Gastroesophageal sphincter (tissue), 4 donors: ENCODE data around the gene CAMP. TPM values are rescaled to one million over a fixed set of nuclear protein-coding genes. Genes with fewer than 3 reads are reported as not detected.
A peak's percentile ranks its signal among the peaks of the same experiment; 100 is the strongest.

Experiments
- ATAC-seq: fragments of 150-250 bp; one replicate; pipeline ENCODE4 v1.9.1; 2016; ENCODE audit warnings: mild to moderate bottlenecking, moderate library complexity
- H3K27ac ChIP-seq, 4 donors: fragments of 200-600 bp; sonication (generic) in 3 of 4; 1 replicate in 3 of 4; 2 replicates in 1 of 4; pipeline ENCODE4 v1.5.1; 2016 to 2019
- H3K27me3 ChIP-seq: fragments of 200-600 bp; sonication (generic); one replicate; pipeline ENCODE4 v1.5.1; 2019
- H3K36me3 ChIP-seq, 2 donors: fragments of 200-600 bp; sonication (generic); one replicate each; pipeline ENCODE4 v1.5.1; 2019; ENCODE audit warnings: control low read depth in 1 of 2
- H3K4me1 ChIP-seq, 3 donors: fragments of 200-600 bp; sonication (generic); 1 replicate in 2 of 3; 2 replicates in 1 of 3; pipeline ENCODE4 v1.5.1; 2016 to 2019; ENCODE audit warnings: control low read depth in 2 of 3
- H3K4me3 ChIP-seq, 2 donors: fragments of 200-600 bp; sonication (generic); one replicate each; pipeline ENCODE4 v1.5.1; 2019; ENCODE audit warnings: mild to moderate bottlenecking in 1 of 2, moderate library complexity in 1 of 2
- H3K9me3 ChIP-seq, 3 donors: fragments of 200-600 bp; sonication (generic); one replicate each; pipeline ENCODE4 v1.5.1; 2017 to 2019; ENCODE audit warnings: control low read depth in 2 of 3
- EP300 ChIP-seq: sonication (generic); formaldehyde crosslinking; IDR thresholded peaks from one replicate; pipeline ENCODE4 v1.6.1; 2017; ENCODE audit warnings: antibody characterized with exemption, mild to moderate bottlenecking
- POLR2A ChIP-seq, 2 donors: fragments of 450-650 bp; IDR thresholded peaks; one replicate each; pipeline ENCODE4 v1.6.1; 2017; ENCODE audit warnings: antibody characterized with exemption in 2 of 2, mild to moderate bottlenecking in 2 of 2, moderate library complexity in 1 of 2
- POLR2AphosphoS5 ChIP-seq: sonication (generic); formaldehyde crosslinking; IDR thresholded peaks from one replicate; pipeline ENCODE4 v1.6.1; 2017; ENCODE audit warnings: antibody characterized with exemption
- whole genome bisulfite sequencing, 2 donors: methylation state at CpG; one replicate each; pipeline ENCODE4 v1.1.5; 2018; ENCODE audit warnings: low coverage in 1 of 2; 5-methylcytosine and 5-hydroxymethylcytosine counted together
- total RNA-seq, 4 donors: library from RNA; depleted of rRNA; stranded (reverse); fragments of >200 nt; gene quantifications; one replicate each; pipeline ENCODE4 v1.1.0, GENCODE V29; 2016
- TF ChIP-seq, protein P1 (sequence below), 4 experiments: fragments of 200-600 bp in 2 of 4; fragments of 450-650 bp in 2 of 4; sonication (generic) in 1 of 4; IDR thresholded peaks; one replicate each; pipeline ENCODE4 v1.5.1; 2017 to 2019; ENCODE audit warnings: antibody characterized with exemption in 4 of 4, mild to moderate bottlenecking in 2 of 4, moderate library complexity in 2 of 4

Gene CAMP
- total RNA-seq, 4 donors from 2014 or later: not detected

DNA sequence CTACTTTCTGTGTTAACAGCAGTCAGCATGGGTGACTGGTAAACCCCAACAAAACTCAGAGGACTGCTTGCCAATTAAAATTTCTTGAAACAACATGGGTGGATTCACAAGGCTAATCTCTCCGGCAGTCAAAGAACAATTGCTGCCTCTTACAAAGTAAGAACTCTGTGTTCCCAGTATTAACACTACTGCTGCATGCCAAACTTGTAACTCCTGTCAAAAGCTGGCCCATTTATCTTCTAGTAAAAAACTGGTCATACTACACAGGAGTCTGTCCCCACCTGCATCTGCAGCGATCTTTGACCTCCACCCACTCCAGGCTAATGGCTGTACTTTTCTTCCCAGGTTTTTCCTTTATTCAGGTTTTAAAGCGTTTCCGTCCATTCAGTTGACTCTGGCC, 8.9 kb downstream of the CAMP start:
- peaks cover 0 to 20% (median 3%) of the 10 kb centered on the region in 3 donors for H3K4me1 ChIP-seq
- no peak overlapping the region for H3K4me3 ChIP-seq
- no peaks in the 10 kb centered on the region for H3K27me3 ChIP-seq
- WGBS, 2 donors: 70 to 72% methylated on average over 3 to 4 of the region's 4 CpGs
- TF ChIP-seq, protein P1, sequence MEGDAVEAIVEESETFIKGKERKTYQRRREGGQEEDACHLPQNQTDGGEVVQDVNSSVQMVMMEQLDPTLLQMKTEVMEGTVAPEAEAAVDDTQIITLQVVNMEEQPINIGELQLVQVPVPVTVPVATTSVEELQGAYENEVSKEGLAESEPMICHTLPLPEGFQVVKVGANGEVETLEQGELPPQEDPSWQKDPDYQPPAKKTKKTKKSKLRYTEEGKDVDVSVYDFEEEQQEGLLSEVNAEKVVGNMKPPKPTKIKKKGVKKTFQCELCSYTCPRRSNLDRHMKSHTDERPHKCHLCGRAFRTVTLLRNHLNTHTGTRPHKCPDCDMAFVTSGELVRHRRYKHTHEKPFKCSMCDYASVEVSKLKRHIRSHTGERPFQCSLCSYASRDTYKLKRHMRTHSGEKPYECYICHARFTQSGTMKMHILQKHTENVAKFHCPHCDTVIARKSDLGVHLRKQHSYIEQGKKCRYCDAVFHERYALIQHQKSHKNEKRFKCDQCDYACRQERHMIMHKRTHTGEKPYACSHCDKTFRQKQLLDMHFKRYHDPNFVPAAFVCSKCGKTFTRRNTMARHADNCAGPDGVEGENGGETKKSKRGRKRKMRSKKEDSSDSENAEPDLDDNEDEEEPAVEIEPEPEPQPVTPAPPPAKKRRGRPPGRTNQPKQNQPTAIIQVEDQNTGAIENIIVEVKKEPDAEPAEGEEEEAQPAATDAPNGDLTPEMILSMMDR (IDR thresholded peaks at IDR 0.05): no peak
- TF ChIP-seq POLR2AphosphoS5 (peak; percentile 22), EP300 (no peak), POLR2A (IDR thresholded peaks at IDR 0.05) (no peak)
- H3K36me3 ChIP-seq: no peaks in the 10 kb centered on the region
- no peaks in the 10 kb centered on the region for H3K9me3 ChIP-seq
- peak; percentile 48 for ATAC-seq
- H3K27ac ChIP-seq: peak overlapping the region in 3 of 4 donors; percentile 22 to 56 (median 53)

- WGBS, 2 donors: 0 to 16% methylated on average over 2 to 6 of the region's 6 CpGs
- H3K27ac ChIP-seq: peak overlapping the region in 3 of 4 donors; percentile 22 to 56 (median 53)
- H3K4me1 ChIP-seq: peaks cover 0 to 20% (median 3%) of the 10 kb centered on the region in 3 donors
- H3K4me3 ChIP-seq: no peak overlapping the region
- H3K36me3 ChIP-seq: no peaks in the 10 kb centered on the region
- H3K27me3 ChIP-seq: no peaks in the 10 kb centered on the region
- H3K9me3 ChIP-seq: no peaks in the 10 kb centered on the region
- ATAC-seq: peak; percentile 84
- TF ChIP-seq EP300: no peak
- no peak for TF ChIP-seq POLR2AphosphoS5
- TF ChIP-seq, protein P1 (IDR thresholded peaks at IDR 0.05): peak in 3 of 4 experiments; percentile 41 to 64 (median 47)
- TF ChIP-seq POLR2A (IDR thresholded peaks at IDR 0.05): no peak
Measured at GRCh38 chr3:48232734-48233133, 9.4 kb downstream of the CAMP start.

DNA sequence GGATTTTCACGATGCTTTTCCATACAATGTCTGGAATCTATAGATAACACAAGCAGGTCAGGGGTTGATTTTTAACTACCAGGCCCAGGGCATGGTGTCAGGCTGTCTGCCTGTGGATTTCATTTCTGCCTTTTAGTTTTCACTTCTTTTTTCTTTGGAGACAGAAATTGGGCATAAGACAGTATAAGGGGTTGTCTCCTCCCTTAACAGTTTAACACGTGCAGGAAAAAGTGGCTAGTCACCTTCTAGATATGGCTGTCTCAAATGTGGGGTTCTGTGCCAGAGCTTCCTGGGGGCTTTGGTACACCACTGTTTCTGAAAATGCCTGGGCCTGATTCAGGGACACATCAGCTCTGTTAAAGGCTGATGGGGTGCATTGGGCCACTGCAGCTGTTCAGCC, 10.2 kb downstream of the CAMP start:
- no peak for ATAC-seq
- Histone ChIP-seq H3K27ac (no peak overlapping the region), H3K4me1 (peaks cover 0 to 20% (median 3%) of the 10 kb centered on the region in 3 donors), H3K27me3 (no peaks in the 10 kb centered on the region), H3K4me3 (no peak overlapping the region), H3K36me3 (no peaks in the 10 kb centered on the region), H3K9me3 (no peaks in the 10 kb centered on the region)
- TF ChIP-seq POLR2AphosphoS5 (no peak), POLR2A (IDR thresholded peaks at IDR 0.05) (no peak), EP300 (no peak)
- TF ChIP-seq, protein P1 (IDR thresholded peaks at IDR 0.05): no peak
- WGBS, 2 donors: 60 to 81% methylated on average over 2 of the region's 2 CpGs

DNA sequence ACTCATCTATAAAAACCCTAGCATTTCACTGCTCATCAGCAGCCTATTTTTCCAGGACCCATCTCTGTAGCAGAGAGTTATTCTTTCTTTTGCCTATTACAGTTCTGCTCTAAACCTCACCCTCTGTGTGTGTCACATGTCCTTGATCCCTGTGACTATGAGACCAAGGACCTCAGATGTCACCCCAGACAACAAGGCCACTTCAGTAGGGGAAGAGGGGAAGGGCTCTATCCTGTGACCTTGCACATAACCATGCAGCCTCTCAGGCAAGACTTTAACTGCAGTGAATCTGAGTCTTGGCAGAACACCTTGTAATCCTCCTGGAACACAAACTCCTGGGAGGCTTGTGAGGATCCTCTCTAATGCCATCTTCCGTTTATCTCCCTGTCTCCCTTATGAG, 13.2 kb downstream of the CAMP start:
- H3K4me3 ChIP-seq: no peak overlapping the region
- TF ChIP-seq POLR2A (IDR thresholded peaks at IDR 0.05) (no peak), POLR2AphosphoS5 (no peak), EP300 (no peak)
- TF ChIP-seq, protein P1 (IDR thresholded peaks at IDR 0.05): no peak
- no peaks in the 10 kb centered on the region for H3K9me3 ChIP-seq
- no peak overlapping the region for H3K27ac ChIP-seq
- WGBS, 2 donors: 56 to 75% methylated on average over 1 of the region's 1 CpG
- H3K4me1 ChIP-seq: peaks cover 0 to 25% (median 3%) of the 10 kb centered on the region in 3 donors
- H3K36me3 ChIP-seq: no peaks in the 10 kb centered on the region
- no peak for ATAC-seq
- H3K27me3 ChIP-seq: no peaks in the 10 kb centered on the region

DNA sequence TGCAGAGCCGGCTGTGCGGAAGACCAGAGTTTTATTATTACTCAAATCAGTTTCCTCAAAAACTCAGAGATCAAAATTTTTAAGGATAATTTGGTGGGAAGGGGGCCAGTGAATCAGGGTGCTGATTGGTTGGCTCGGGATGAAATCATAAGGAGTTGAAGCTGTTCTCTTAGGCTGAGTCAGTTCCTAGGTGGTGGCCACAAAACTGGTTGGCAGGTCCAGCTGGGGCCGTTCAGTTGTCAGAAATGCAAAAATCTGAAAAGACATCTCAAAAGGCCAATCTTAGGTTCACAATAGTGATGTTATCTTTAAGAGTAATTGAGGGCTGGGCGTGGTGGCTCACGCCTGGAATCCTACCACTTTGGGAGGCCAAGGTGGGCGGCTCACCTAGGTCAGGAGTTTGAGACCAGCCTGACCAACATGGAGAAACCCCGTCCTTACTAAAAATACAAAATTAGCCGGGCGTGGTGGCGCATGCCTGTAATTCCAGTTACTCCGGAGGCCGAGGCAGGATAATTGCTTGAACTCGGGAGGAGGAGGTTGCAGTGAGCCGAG, 15.3 kb downstream of the CAMP start:
- peaks cover 0 to 23% (median 0%) of the 10 kb centered on the region in 3 donors for H3K4me1 ChIP-seq
- TF ChIP-seq, protein P1 (IDR thresholded peaks at IDR 0.05): no peak
- no peak for TF ChIP-seq POLR2AphosphoS5
- TF ChIP-seq POLR2A (IDR thresholded peaks at IDR 0.05): no peak
- no peak for TF ChIP-seq EP300
- no peak overlapping the region for H3K4me3 ChIP-seq
- H3K27ac ChIP-seq: no peak overlapping the region
- no peak for ATAC-seq
- no peaks in the 10 kb centered on the region for H3K9me3 ChIP-seq
- H3K27me3 ChIP-seq: no peaks in the 10 kb centered on the region
- WGBS, 2 donors: 85 to 91% methylated on average over 8 to 10 of the region's 15 CpGs
- no peaks in the 10 kb centered on the region for H3K36me3 ChIP-seq
